ENCODE measurements around the gene THBS4.

GRCh38 chr5:80114860-80115259 lies 79.7 kb downstream of the THBS4 start:
- no peak for TF ChIP-seq TSHZ2 (CRISPR knock-in tag; IDR thresholded peaks at IDR 0.05)
- no peak for TF ChIP-seq POU6F1 (CRISPR knock-in tag; IDR thresholded peaks at IDR 0.05; ENCODE audit: borderline replicate concordance, low read depth)
- TF ChIP-seq ZNF8 (CRISPR knock-in tag; IDR thresholded peaks at IDR 0.05), result no peak
- no peak for TF ChIP-seq CSDC2 (CRISPR knock-in tag; IDR thresholded peaks at IDR 0.05)
- no peak for TF ChIP-seq RARB (CRISPR knock-in tag; IDR thresholded peaks at IDR 0.05)
- no peak for TF ChIP-seq TCF4 (CRISPR knock-in tag; IDR thresholded peaks at IDR 0.05; ENCODE audit: borderline replicate concordance)
- no peak for TF ChIP-seq PATZ1 (CRISPR knock-in tag; IDR thresholded peaks at IDR 0.05; ENCODE audit: borderline replicate concordance)

Data from SK-N-SH treated with all-trans-retinoic acid at 6 μM for 48 hours (cell line).